OCI-LY3 (cell line): ENCODE measurements around the gene SPPL3.

Experiments
- H2AFZ ChIP-seq: fragments of 200-600, 300-600 bp; shearing (Covaris generic); 2 replicates; pipeline ENCODE4 v1.6.0; 2014; ENCODE audit warnings: antibody characterized with exemption, low read depth, low read length
- H3K27ac ChIP-seq: fragments of 200-600, 300-600 bp; sonication (generic); 2 replicates; pipeline ENCODE4 v1.5.1; 2014; ENCODE audit warnings: mild to moderate bottlenecking, low read length, moderate library complexity, mixed read lengths
- H3K27me3 ChIP-seq: fragments of 200-600, 300-600 bp; sonication (generic); 2 replicates; pipeline ENCODE4 v1.6.1; 2014; ENCODE audit warnings: low read depth, low read length, mixed read lengths
- H3K36me3 ChIP-seq: fragments of 200-600, 300-600 bp; sonication (generic); replicated peaks from 2 replicates; pipeline ENCODE3; 2014; ENCODE audit warnings: low read depth, low read length, mixed read lengths
- H3K4me1 ChIP-seq: fragments of 300-600, 200-600 bp; sonication (generic); 2 replicates; pipeline ENCODE4 v1.6.1; 2014; ENCODE audit warnings: low read length, mixed read lengths
- H3K4me2 ChIP-seq: fragments of 200-600, 300-600 bp; sonication (generic); 2 replicates; pipeline ENCODE4 v1.6.1; 2014; ENCODE audit warnings: low read length, mixed read lengths
- H3K4me3 ChIP-seq: fragments of 300-600, 200-600 bp; sonication (generic); 2 replicates; pipeline ENCODE4 v1.5.1; 2014; ENCODE audit warnings: antibody characterized with exemption, mild to moderate bottlenecking, low read length, moderate library complexity
- H3K79me2 ChIP-seq: fragments of 300-600, 200-600 bp; shearing (Covaris generic); 2 replicates; pipeline ENCODE4 v1.6.1; 2014; ENCODE audit warnings: mild to moderate bottlenecking, low read length, mixed read lengths
- H3K9ac ChIP-seq: fragments of 300-600, 200-600 bp; shearing (Covaris generic); 2 replicates; pipeline ENCODE4 v1.6.0; 2014; ENCODE audit warnings: mild to moderate bottlenecking, low read length, moderate library complexity
- H3K9me3 ChIP-seq: fragments of 200-600, 300-600 bp; shearing (Covaris generic); 2 replicates; pipeline ENCODE4 v1.6.1; 2014; ENCODE audit warnings: low read length, mixed read lengths; ENCODE audit not compliant: insufficient read depth
- H4K20me1 ChIP-seq: fragments of 200-600, 300-600 bp; sonication (generic); 2 replicates; pipeline ENCODE4 v1.6.1; 2016; ENCODE audit warnings: low read length, mixed read lengths; ENCODE audit not compliant: insufficient read depth
- CTCF ChIP-seq: fragments of 200-600, 300-600 bp; sonication (generic); IDR thresholded peaks from 2 replicates; pipeline ENCODE4 v1.5.1; 2014; ENCODE audit warnings: antibody characterized with exemption, low read length, low read depth
- EZH2phosphoT487 ChIP-seq: fragments of 200-600 bp; shearing (Covaris generic); IDR thresholded peaks from 2 replicates; pipeline ENCODE4 v1.6.1; 2018; ENCODE audit warnings: antibody characterized with exemption, mixed run types, low read depth

Gene SPPL3

GRCh38 chr12:120737557-120738251, 166.5 kb downstream of the SPPL3 start:
- Histone ChIP-seq H3K36me3 (no peaks in the 10 kb centered on the region), H4K20me1 (no peaks in the 10 kb centered on the region), H3K9ac (no peak overlapping the region), H3K27me3 (no peaks in the 10 kb centered on the region), H3K4me1 (no peaks in the 10 kb centered on the region), H3K9me3 (no peaks in the 10 kb centered on the region), H3K27ac (no peak overlapping the region), H3K79me2 (no peaks in the 10 kb centered on the region), H3K4me3 (no peak overlapping the region), H3K4me2 (no peak overlapping the region), H2AFZ (no peak overlapping the region)
- TF ChIP-seq EZH2phosphoT487 (no peak), CTCF (peak; percentile 49)

GRCh38 chr12:120736404-120737331, 167.5 kb downstream of the SPPL3 start:
- no peak for TF ChIP-seq CTCF
- no peak for TF ChIP-seq EZH2phosphoT487
- no peaks in the 10 kb centered on the region for H3K9me3 ChIP-seq
- H3K27ac ChIP-seq, result no peak overlapping the region
- H2AFZ ChIP-seq, result no peak overlapping the region
- H3K36me3 ChIP-seq, result no peaks in the 10 kb centered on the region
- no peaks in the 10 kb centered on the region for H3K27me3 ChIP-seq
- no peaks in the 10 kb centered on the region for H4K20me1 ChIP-seq
- no peaks in the 10 kb centered on the region for H3K79me2 ChIP-seq
- no peak overlapping the region for H3K4me3 ChIP-seq
- H3K9ac ChIP-seq, result no peak overlapping the region
- H3K4me2 ChIP-seq, result no peak overlapping the region
- H3K4me1 ChIP-seq, result no peaks in the 10 kb centered on the region

DNA sequence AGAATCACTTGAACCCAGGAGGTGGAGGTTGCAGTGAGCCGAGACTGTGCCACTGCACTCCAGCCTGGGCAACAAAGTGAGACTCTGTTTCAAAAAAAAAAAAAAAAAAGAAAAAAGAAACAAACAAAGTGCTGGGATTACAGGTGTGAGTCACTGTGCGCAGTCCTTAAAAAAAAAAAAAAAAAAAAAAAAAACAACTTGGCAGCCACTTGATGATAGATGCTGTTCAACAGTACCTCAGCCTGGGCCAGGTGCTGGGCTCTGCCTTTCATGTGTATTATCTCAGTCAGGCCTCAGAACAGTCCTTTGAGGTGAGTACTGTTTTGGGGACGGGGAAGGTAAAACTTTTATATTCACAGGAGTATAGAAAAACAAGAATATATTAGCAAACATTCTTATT, 169.0 kb downstream of the SPPL3 start:
- no peak overlapping the region for H3K4me3 ChIP-seq
- no peak overlapping the region for H3K9ac ChIP-seq
- no peaks in the 10 kb centered on the region for H4K20me1 ChIP-seq
- no peaks in the 10 kb centered on the region for H3K27me3 ChIP-seq
- no peaks in the 10 kb centered on the region for H3K9me3 ChIP-seq
- no peak for TF ChIP-seq EZH2phosphoT487
- H3K27ac ChIP-seq, result no peak overlapping the region
- no peak overlapping the region for H2AFZ ChIP-seq
- no peak overlapping the region for H3K4me2 ChIP-seq
- no peaks in the 10 kb centered on the region for H3K79me2 ChIP-seq
- no peaks in the 10 kb centered on the region for H3K36me3 ChIP-seq
- no peaks in the 10 kb centered on the region for H3K4me1 ChIP-seq

DNA sequence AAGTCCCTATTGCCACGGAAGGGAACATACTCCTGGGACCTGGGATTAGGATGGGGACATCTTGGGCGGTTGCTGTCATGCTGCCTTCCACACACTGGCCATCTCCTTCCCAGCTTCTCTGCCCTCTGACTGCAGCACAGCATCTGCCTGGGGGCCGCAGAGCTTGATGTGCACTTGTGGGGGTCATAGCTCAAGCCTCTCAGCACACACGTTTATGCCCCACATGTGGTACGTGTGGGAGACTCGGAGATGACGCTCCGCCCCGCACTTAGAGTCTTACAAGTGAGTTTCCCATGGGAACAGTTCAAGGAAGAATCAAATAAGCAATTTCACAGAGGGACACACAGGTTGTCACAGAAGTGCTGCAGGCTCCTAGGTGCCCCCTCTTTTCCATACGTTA, 169.9 kb downstream of the SPPL3 start:
- no peak for TF ChIP-seq EZH2phosphoT487
- TF ChIP-seq CTCF, result no peak
- Histone ChIP-seq H4K20me1 (no peaks in the 10 kb centered on the region), H3K27ac (no peak overlapping the region), H3K4me3 (no peak overlapping the region), H3K9ac (no peak overlapping the region), H3K4me2 (no peak overlapping the region), H3K4me1 (no peaks in the 10 kb centered on the region), H3K79me2 (no peaks in the 10 kb centered on the region), H3K9me3 (no peaks in the 10 kb centered on the region), H3K36me3 (peaks cover 4% of the 10 kb centered on the region), H2AFZ (no peak overlapping the region), H3K27me3 (no peaks in the 10 kb centered on the region)
